Measurements from ENCODE around the gene TAF8. TPM values are rescaled to one million over a fixed set of nuclear protein-coding genes. Genes with fewer than 3 reads are reported as not detected.

Gene TAF8
- total RNA-seq, 1 experiment from 2014 or later = 43.1 TPM

GRCh38 chr6:42091718-42092023 is 41.3 kb downstream of the TAF8 start:
- no peak for DNase-seq
- Histone ChIP-seq H3K9me3 (replicated peaks) (no peaks in the 10 kb centered on the region), H3K4me3 (no peak overlapping the region), H3K36me3 (no peaks in the 10 kb centered on the region), H3K4me1 (no peaks in the 10 kb centered on the region), H3K27ac (no peak overlapping the region), H3K27me3 (0 out of 2 replicates have a peak, but pooled peaks cover 2% of the 10 kb centered on the region)

DNA sequence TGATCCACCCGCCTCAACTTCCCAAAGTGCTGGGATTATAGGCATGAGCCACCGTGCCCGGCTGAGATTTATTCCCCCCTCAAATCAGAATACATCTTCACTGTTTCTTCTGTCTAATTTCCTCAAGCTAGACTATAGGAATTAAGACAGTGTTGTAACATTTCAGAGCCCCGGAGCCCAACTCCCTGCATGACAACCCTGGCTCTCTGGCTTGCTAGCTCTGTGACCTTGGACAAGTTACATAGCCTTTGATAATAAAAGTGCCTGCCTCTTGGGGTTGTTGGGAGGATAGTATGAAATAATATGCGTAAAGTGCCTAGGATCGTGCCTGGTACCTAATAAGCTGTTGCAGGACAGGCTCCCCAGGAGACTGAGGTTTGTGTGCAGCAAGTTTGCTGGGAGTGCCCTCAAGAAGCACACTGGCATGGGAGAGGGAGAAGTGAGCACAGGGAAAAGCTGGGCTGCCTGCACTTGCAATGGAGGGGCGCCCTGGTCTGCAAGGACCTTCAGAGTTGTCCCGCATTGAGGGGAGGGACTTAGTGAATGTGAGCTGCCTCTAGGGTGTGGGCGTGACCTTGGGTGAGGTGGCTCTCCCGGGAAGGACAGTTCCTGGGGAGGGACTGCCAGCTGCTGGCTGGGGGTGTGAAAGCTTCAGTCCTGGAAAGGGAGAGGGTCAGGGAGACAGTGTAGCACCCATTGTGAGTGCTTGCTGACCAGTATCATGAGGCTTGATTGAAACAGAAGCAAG is 43.4 kb downstream of the TAF8 start:
- no peaks in the 10 kb centered on the region for H3K36me3 ChIP-seq
- H3K4me3 ChIP-seq = no peak overlapping the region

DNA sequence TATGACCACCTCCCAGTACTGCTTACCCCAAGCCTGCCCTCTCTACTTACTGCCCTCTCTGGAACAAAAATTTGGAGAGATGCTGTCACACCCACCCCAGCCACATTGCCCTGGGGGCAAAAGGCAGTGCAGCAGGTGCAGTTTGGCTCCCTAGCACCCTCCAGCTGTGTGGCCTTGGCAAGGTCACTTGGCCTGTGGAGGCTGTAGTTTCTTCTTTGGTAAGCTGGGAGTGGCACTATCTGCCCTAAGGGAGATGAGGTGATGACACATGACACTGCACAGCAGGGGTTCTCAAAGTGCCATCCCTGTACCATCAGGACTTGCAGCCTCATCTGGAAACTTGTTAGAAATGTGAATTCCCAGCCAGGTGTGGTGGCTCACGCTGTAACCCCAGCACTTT is 44.8 kb downstream of the TAF8 start:
- no peaks in the 10 kb centered on the region for H3K4me1 ChIP-seq
- H3K4me3 ChIP-seq = no peak overlapping the region
- H3K36me3 ChIP-seq = no peaks in the 10 kb centered on the region
- H3K27me3 ChIP-seq = 0 out of 2 replicates have a peak, but pooled peaks cover 2% of the 10 kb centered on the region
- peak; percentile 19 to 27 for DNase-seq
- H3K27ac ChIP-seq = no peak overlapping the region
- no peaks in the 10 kb centered on the region for H3K9me3 ChIP-seq (replicated peaks)

More for the DNA sequence above, 43.4 kb downstream of the TAF8 start:
- H3K27me3 ChIP-seq = 0 out of 2 replicates have a peak, but pooled peaks cover 2% of the 10 kb centered on the region
- DNase-seq = peak; percentile 25 to 39
- H3K4me1 ChIP-seq = no peaks in the 10 kb centered on the region
- no peak overlapping the region for H3K27ac ChIP-seq
- H3K9me3 ChIP-seq (replicated peaks) = no peaks in the 10 kb centered on the region

GRCh38 chr6:42095776-42096541 is 45.6 kb downstream of the TAF8 start:
- Histone ChIP-seq H3K4me3 (no peak overlapping the region), H3K36me3 (no peaks in the 10 kb centered on the region), H3K27ac (no peak overlapping the region), H3K4me1 (no peaks in the 10 kb centered on the region), H3K9me3 (replicated peaks) (no peaks in the 10 kb centered on the region), H3K27me3 (0 out of 2 replicates have a peak, but pooled peaks cover 2% of the 10 kb centered on the region)
- no peak for DNase-seq

- H3K36me3 ChIP-seq = no peaks in the 10 kb centered on the region
- H3K4me1 ChIP-seq = no peaks in the 10 kb centered on the region
- no peak overlapping the region for H3K4me3 ChIP-seq
- H3K27ac ChIP-seq = no peak overlapping the region
- no peaks in the 10 kb centered on the region for H3K9me3 ChIP-seq (replicated peaks)
- DNase-seq = peak in 1 of 2 experiments; percentile 19
- no peaks in the 10 kb centered on the region for H3K27me3 ChIP-seq
Measured at GRCh38 chr6:42099340-42100028, 49.2 kb downstream of the TAF8 start.

- no peaks in the 10 kb centered on the region for H3K36me3 ChIP-seq
- no peak overlapping the region for H3K27ac ChIP-seq
- no peaks in the 10 kb centered on the region for H3K4me1 ChIP-seq
- no peak for DNase-seq
- no peaks in the 10 kb centered on the region for H3K9me3 ChIP-seq (replicated peaks)
- no peaks in the 10 kb centered on the region for H3K27me3 ChIP-seq
- no peak overlapping the region for H3K4me3 ChIP-seq
Measured at GRCh38 chr6:42100029-42100901, 49.9 kb downstream of the TAF8 start.

GRCh38 chr6:42101186-42101657 is 50.9 kb downstream of the TAF8 start:
- Histone ChIP-seq H3K4me3 (no peak overlapping the region), H3K36me3 (no peaks in the 10 kb centered on the region), H3K9me3 (replicated peaks) (no peaks in the 10 kb centered on the region), H3K27ac (no peak overlapping the region), H3K4me1 (no peaks in the 10 kb centered on the region), H3K27me3 (no peaks in the 10 kb centered on the region)
- no peak for DNase-seq

DNA sequence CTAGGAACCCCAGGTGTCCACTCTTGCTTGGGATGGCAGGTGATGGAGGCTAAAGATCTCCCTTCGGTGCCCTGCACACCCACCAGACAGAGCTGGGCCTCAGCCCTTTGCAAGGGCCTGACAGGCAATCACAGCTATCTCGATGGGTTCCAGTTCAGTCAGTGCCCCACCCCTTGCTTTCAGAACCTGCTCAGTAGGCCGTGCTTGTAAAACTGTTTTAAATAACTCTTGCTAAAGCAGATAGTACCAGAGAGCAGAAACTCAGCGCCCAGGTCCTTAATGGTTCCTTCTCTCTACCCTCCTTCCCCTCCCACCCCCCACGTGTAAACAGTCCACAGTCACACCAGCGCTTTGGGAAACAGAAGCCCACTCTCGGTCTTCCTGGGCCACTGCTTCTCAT is 52.9 kb downstream of the TAF8 start:
- H3K27me3 ChIP-seq = peaks cover 3% of the 10 kb centered on the region; the same call in 1 of the 2 replicates
- no peak for DNase-seq
- no peak overlapping the region for H3K4me3 ChIP-seq
- H3K4me1 ChIP-seq = no peaks in the 10 kb centered on the region
- H3K9me3 ChIP-seq (replicated peaks) = no peaks in the 10 kb centered on the region
- H3K27ac ChIP-seq = no peak overlapping the region
- H3K36me3 ChIP-seq = no peaks in the 10 kb centered on the region

DNA sequence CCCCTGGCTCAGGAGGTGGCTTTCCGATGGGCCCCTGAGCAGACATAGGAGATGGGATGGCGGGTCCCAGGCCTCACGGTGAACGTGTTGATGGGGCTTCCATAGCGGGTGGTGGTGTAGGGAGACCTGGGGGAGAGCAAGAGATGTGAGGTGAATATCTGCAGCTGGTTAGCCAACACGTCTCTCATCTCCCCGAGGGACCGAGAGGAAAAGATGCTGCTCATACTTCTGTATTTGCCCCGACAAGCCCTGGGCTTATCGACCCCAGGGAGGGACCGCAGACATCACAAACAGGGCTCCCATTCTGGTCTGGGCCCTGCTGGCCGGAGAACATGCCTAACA is 53.4 kb downstream of the TAF8 start:
- Histone ChIP-seq H3K9me3 (replicated peaks) (no peaks in the 10 kb centered on the region), H3K4me3 (no peak overlapping the region), H3K4me1 (no peaks in the 10 kb centered on the region), H3K27ac (no peak overlapping the region), H3K27me3 (peaks cover 4% of the 10 kb centered on the region; the same call in 1 of the 2 replicates), H3K36me3 (no peaks in the 10 kb centered on the region)
- DNase-seq = no peak

DNA sequence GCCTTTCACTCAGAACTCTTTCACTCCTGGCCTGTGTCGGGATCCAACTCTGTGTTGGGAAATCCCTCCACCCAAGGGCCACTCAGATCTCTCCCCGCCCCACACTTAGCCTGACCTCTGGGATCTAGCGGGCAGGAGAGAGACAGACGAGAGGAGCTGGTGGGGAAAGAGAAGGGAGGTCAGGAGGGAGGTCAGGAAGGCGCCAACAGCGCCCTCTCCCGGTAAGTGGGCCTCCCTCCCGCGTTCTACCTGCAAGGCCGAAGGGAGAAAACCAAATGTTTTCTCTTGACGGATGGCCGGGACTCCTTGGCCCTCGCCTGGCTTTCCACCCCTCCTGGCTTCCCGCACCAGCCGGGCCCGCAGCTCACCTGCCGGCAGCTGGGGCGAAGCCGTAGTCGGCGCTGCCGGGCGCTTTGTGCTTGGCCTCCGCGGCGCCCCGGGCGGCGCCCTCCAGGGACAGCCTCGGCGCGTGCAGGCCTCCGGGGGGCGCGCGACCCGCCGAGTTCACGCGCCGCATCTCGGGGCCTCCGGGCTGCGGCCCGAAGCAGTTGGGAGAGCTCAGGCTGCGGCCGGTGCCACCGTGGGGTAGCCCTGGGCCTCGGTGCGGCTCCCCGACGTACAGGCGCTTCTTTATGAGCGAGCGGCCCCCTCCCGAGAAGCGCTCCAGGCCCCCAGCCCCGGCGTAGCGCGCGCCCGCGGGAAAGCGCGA is 53.9 kb downstream of the TAF8 start:
- no peaks in the 10 kb centered on the region for H3K36me3 ChIP-seq
- no peak overlapping the region for H3K27ac ChIP-seq
- H3K4me3 ChIP-seq = no peak overlapping the region
- H3K27me3 ChIP-seq = peaks cover 4% of the 10 kb centered on the region; the same call in 1 of the 2 replicates
- H3K9me3 ChIP-seq (replicated peaks) = no peaks in the 10 kb centered on the region
- DNase-seq = peak in 1 of 2 experiments; percentile 23
- no peaks in the 10 kb centered on the region for H3K4me1 ChIP-seq

DNA sequence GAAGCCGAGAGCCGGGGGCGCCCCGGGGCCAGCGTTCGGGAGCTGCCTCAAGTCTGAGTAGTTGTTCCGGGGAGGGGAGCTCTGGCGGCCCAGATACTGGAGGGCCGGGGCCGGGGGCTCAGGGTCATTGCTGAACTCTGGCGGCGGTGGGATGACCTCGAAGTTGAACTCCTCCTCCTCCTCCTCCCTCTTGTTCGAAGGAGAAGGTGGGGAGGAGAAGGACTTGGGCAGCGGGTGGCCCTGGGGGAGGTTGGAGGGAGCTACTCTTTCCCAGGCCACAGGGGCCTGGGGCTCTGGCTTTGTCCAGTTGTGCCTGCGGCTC is 54.4 kb downstream of the TAF8 start:
- no peak overlapping the region for H3K27ac ChIP-seq

GRCh38 chr6:42105156-42105648 is 54.9 kb downstream of the TAF8 start:
- Histone ChIP-seq H3K36me3 (no peaks in the 10 kb centered on the region), H3K27ac (no peak overlapping the region), H3K4me1 (no peaks in the 10 kb centered on the region), H3K9me3 (replicated peaks) (no peaks in the 10 kb centered on the region), H3K27me3 (peaks cover 4% of the 10 kb centered on the region; the same call in 1 of the 2 replicates), H3K4me3 (no peak overlapping the region)
- no peak for DNase-seq

More for the DNA sequence above, 54.4 kb downstream of the TAF8 start:
- Histone ChIP-seq H3K4me1 (no peaks in the 10 kb centered on the region), H3K36me3 (no peaks in the 10 kb centered on the region), H3K27me3 (peaks cover 4% of the 10 kb centered on the region; the same call in 1 of the 2 replicates), H3K9me3 (replicated peaks) (no peaks in the 10 kb centered on the region), H3K4me3 (no peak overlapping the region)
- no peak for DNase-seq

DNA sequence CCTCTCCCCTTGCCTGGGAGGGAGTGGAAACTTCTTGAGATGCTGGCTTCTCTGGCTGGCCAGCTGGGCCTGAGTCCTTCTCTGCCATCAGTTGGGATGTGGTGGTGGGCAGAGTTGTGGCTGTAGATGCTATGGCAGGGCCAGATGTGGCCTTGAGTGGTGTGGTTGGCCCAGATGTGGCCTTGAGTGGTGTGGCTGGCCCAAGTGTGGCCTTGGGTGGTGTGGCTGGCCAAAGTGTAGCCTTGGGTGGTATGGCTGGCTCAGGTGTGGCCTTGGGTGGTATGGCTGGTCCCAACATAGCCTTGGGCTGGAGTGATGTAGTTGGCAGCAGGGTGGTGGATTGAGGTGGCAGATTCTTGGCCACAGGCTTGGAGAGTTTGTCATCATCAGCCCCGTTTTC is 55.4 kb downstream of the TAF8 start:
- Histone ChIP-seq H3K4me3 (no peak overlapping the region), H3K27ac (no peak overlapping the region), H3K36me3 (no peaks in the 10 kb centered on the region), H3K27me3 (peaks cover 4% of the 10 kb centered on the region; the same call in 1 of the 2 replicates), H3K4me1 (no peaks in the 10 kb centered on the region), H3K9me3 (replicated peaks) (no peaks in the 10 kb centered on the region; the same call in 1 of the 2 replicates)
- DNase-seq = no peak
